Hematopoietic multipotent progenitor cell (in vitro differentiated cells): ENCODE data around the gene CTXN1. TPM values are rescaled to one million over a fixed set of nuclear protein-coding genes. Genes with fewer than 3 reads are reported as not detected.

ENCODE experiments used
- DNase-seq, 3 donors: peaks; one replicate each; pipeline ENCODE4 v3.0.0-alpha.2; 2011 to 2015; ENCODE audit warnings: low read depth in 2 of 3, low spot score in 2 of 3
- total RNA-seq: library from RNA; depleted of rRNA; stranded (reverse); fragments of >200 nt; gene quantifications from one replicate; pipeline ENCODE4 v1.2.3, GENCODE V29; 2012

The CTXN1 gene
- total RNA-seq, 1 donor: 1.9 TPM

- peak; percentile 99 to 100 (median 99) for DNase-seq
These were observed 22.5 kb downstream of the CTXN1 start, which contains the start of gene MAP2K7 for GRCh38 chr19:7903244-7904073. TSS of gene MAP2K7 (plus strand) at chr19:7903877. CDS start at chr19:7903945, 68 bp downstream.

GRCh38 chr19:7902796-7903243 is 23.1 kb downstream of the CTXN1 start:
- DNase-seq: no peak

- DNase-seq: no peak
These were observed 24.6 kb downstream of the CTXN1 start for GRCh38 chr19:7901337-7901736.

DNA sequence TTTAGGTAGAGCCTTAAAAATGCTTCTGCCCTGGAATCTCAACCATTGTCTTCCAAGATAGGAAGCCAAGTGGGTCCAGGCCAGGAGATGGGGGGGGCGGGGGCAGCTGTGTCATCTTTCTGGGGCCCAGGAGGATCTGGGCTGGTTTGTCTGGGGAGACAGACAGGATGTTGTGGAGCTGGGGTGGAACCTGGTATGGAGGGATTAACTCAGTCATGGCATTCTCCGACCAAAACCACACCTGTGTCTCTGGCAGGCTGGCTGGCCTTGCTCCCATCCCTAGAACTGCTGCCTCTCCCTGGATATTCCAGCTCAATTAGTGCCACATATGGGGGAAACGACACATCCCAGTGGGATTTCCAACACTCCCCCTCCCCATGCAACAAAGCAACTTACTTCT is 25.0 kb downstream of the CTXN1 start:
- DNase-seq: no peak

GRCh38 chr19:7900401-7900870 is 25.5 kb downstream of the CTXN1 start:
- DNase-seq: no peak

- no peak for DNase-seq
These were observed 26.1 kb downstream of the CTXN1 start for GRCh38 chr19:7899751-7900378.

- no peak for DNase-seq
These were observed 27.0 kb downstream of the CTXN1 start for GRCh38 chr19:7898967-7899366.

DNA sequence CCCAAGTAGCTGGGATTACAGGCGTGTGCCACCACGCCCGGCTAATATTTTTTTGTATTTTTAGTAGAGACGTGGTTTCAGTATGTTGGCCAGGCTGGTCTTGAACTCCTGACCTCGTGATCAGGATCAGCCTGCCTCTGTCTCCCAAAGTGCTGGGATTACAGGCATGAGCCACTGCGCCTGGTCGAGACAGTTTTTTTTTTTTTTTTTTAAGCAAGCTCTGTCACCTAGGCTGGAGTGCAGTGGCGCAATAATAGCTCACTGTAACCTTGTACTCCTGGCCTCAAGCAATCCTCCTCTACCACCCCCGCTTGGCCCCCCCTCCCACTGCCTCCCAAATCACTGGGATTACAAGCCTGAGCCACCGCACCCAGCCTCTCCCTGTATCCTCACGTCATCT is 28.6 kb downstream of the CTXN1 start:
- DNase-seq: no peak

DNA sequence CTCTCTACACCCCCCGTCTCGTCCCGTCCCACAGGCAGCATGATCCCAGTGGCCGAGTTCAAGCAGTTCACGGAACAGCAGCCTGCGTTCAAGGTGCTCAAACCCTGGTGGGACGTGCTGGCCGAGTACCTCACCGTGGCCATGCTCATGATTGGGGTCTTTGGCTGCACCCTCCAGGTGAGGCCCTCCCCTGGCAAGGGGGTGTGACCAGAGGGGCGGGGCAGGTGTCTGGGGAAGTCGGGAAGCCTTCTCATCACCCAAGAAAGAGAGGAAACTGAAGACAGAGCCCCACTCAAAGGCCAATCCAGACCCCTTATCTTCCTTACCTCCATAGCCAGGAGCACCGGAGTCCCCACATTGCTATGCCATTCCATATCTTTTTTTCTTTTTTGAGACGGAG is 30.4 kb downstream of the CTXN1 start:
- no peak for DNase-seq

DNA sequence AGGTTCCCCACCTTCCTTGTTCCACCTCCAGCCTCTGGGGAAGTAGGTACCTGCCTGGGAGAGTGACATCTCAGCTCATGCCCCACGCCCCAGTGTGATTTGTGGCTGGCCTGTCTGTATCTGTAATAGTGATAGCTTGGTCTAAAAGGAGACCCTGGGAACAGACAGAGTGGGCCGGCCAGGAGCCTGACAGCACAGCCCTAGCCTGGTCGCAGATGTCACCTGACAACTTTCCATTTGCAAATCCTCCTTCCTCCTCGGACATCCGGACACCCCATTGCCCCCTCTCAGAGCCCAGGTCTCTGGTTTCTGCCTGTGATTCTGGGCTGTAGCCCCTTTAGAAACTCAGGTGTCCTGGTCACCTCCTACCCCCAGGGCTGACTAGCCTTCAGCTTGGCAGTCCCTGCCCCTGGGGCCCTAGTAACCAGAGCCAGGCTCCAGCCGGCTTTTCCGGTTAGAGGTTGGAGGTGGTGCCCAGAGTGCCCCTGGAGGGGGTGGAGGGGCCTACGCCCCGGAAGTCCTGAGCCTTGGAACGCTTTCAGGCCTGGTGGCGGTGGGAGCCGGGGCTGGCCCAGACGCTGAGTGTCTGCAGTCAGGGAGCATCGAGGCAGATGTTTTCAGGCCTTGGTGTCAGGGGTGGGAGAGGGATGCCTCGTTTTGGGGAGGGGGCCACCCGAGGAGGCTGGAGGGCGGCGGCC is 31.2 kb downstream of the CTXN1 start:
- DNase-seq: no peak

DNA sequence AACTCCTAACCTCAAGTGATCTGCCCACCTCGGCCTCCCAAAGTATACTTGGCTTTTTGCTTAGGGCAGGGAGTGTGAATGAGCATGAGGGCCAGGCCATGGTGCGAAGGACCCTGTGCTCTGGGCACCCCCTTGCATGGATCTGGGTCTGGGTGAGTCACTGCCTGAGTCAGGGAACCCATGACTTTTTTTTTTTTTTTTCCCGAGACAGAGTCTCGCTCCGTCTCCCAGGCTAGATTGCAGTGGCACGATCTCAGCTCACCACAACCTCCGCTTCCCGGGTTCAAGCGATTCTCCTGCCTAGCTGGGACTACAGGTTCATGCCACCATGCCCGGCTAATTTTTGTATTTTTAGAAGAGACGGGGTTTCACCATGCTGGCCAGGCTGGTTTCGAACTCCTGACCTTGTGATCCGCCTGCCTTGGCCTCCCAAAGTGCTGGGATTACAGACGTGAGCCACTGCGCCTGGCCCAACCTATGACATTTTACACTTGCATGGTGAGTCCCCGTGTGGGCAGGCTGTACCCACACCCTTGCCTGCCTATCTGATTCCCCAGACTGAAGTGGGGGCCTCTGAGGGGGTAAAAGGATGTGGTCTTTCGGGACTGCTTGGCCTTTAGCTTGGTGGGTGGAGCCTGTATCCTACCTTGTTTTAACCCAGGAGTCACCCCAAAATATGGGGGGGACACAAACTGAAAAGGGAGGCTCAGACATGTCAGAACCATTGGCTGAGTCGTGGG is 32.4 kb downstream of the CTXN1 start:
- DNase-seq: peak in 1 of 3 donors; percentile 42

GRCh38 chr19:7888826-7889217 is 37.1 kb downstream of the CTXN1 start:
- DNase-seq: no peak

- peak in 2 of 3 donors; percentile 35 to 53 for DNase-seq
These were observed 37.6 kb downstream of the CTXN1 start, which contains the start of gene LRRC8E for GRCh38 chr19:7888145-7888825. TSS of gene LRRC8E (plus strand) at chr19:7888510. CDS start at chr19:7895604, 7,094 bp downstream.

GRCh38 chr19:7887408-7888144 is 38.4 kb downstream of the CTXN1 start:
- no peak for DNase-seq

- no peak for DNase-seq
These were observed 40.1 kb downstream of the CTXN1 start for GRCh38 chr19:7885818-7886217.

- DNase-seq: no peak
These were observed 42.0 kb downstream of the CTXN1 start for GRCh38 chr19:7883796-7884570.

- no peak for DNase-seq
These were observed 42.8 kb downstream of the CTXN1 start for GRCh38 chr19:7883105-7883504.

- DNase-seq: no peak
These were observed 44.0 kb downstream of the CTXN1 start for GRCh38 chr19:7881910-7882309.
